NCI-H524 treated with DMSO at 0.1 percent for 48 hours (cell line): Measurements from ENCODE around the gene PDE7B.
"Not testable (repeated sequence)": the region's sequence is repeated elsewhere in the genome, so short reads cannot be mapped to it uniquely, and the experiment has no call there.

Experiments
- DNase-seq: peaks from one replicate; lab custom pipeline; 2025; lab: John Stamatoyannopoulos, UW

PDE7B gene

DNA sequence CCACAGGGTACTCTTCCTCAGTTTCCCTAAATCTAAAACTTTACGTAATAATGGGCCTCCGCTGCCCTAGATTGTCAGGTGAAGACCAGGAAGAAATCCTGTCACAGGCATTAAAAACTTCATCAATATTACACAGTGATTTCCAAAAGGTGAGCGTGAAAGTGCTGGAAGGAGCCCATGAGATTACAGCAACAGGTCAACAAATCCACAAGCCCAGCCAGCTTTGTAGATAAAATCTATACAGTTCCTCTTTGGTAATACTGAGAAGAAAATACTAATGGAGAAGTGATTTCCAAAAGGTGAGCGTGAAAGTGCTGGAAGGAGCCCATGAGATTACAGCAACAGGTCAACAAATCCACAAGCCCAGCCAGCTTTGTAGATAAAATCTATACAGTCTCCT lies 254.3 kb downstream of the PDE7B start:
- DNase-seq: not testable (repeated sequence)

GRCh38 chr6:136108361-136108945 lies 257.0 kb downstream of the PDE7B start:
- no peak for DNase-seq

- DNase-seq: no peak
These were observed 260.3 kb downstream of the PDE7B start for GRCh38 chr6:136111831-136112230.

DNA sequence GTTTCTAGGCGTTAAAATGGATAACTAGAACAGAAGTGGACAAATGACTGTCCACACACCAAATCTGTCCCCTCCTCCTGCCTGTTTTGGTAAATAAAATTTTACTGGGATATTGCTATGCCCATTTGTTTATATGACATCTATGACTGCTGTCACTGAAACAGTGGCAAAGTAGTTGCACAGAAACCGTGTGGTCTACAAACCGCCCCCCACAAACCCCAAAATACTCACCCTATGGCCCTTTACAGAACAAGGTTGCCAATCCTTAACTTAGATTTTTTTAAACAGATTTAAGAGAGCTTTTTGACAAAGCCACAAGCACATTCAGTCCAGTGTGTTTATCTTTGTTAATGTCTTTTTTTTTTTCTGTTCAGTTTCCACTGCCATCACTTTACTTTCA lies 260.8 kb downstream of the PDE7B start:
- no peak for DNase-seq

GRCh38 chr6:136113736-136114173 lies 262.3 kb downstream of the PDE7B start:
- peak; percentile 4 for DNase-seq

DNA sequence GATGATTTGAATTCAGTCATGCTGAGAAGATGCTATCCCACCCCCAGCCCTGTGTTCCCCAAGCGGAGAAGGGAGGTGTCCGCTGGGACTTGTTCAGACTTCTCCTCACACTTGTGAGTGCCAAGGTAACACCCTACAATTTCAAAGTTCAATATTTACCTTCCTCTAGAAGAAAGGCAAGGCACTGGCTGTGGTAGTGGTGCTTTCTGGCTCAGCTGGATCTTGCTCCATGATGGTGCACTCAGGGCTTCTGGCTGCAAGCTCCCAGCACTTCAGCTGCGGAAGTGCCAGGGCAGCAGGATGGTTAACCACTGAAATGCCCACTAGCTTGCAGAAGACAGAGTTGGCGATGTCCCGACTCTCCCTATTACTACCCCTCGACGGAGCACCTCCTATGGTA lies 263.2 kb downstream of the PDE7B start:
- DNase-seq: no peak

DNA sequence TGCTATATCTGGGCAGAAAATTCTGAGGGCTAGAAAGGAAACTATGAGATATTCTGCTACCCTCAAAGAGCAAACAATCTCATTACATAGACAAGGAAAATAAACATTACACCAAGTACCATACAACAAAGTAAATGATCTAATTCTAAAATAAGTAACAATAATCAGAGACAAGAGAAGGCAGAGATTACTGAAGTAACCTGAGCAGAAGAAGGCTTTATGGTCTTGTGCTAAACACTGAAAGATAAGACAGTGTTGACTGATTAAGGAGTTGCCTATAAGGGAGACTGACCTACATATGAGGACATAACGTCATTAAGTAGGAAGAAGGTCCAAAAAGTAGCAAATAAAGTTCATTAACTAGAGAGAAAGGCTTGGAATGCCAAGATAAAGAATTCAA lies 264.4 kb downstream of the PDE7B start:
- DNase-seq: no peak

DNA sequence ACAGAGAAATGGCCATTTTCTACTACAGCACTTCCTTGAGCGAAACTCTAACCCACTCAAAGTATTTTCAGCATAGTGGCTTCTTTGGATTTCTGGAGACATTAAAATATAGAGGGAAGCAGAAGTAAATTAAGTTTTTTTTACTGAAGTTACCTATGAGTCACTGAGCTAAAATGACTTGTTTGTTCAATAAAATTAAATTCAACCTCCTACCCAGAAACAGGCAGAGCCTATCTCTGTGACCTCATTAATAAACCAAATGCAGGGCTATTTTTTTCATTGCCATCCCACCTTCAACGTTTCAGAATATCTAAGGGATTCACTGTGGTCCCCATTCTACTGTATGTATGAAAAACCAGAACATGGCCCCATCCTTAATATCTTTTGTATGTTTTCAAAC lies 265.6 kb downstream of the PDE7B start:
- DNase-seq: no peak

GRCh38 chr6:136118787-136119186 lies 267.3 kb downstream of the PDE7B start:
- no peak for DNase-seq

GRCh38 chr6:136123468-136123867 lies 272.0 kb downstream of the PDE7B start:
- no peak for DNase-seq

DNA sequence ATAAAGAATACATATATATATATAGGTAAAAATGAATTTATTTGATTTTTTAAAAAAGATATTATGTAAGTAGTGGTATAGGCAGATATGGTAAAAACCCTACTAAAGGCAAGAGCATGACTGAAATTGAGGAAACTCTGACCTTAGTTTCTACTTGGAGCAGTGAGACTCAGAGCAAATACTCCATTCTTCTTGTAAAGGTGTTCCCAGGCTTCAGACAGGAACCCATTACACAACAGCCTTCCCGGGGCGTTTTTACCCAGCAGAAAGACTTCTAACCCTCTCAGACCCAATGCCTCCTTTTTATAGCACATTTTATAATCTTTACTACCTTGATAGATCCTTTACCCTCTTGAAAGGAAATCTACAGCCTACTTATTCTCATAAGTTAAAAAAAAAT lies 274.1 kb downstream of the PDE7B start:
- DNase-seq: no peak

DNA sequence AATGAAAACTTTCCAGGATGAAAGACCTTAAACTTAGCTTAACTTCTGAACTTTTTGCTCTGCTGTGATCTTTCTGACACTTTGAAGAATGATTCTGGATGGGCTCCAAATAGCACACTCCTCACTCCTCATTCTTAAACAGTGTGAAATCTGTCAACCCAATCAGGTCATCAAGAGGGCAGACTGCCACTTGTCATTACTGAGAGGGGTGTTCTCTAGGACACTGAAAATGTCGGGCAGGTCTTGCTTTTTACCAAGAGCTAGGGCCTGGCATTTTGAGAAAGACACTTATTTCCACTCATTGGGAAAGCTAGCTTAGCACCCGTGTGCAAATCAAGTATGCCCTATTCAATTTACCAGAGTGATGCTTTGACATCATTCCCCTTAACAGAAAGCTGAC lies 276.4 kb downstream of the PDE7B start:
- DNase-seq: no peak

DNA sequence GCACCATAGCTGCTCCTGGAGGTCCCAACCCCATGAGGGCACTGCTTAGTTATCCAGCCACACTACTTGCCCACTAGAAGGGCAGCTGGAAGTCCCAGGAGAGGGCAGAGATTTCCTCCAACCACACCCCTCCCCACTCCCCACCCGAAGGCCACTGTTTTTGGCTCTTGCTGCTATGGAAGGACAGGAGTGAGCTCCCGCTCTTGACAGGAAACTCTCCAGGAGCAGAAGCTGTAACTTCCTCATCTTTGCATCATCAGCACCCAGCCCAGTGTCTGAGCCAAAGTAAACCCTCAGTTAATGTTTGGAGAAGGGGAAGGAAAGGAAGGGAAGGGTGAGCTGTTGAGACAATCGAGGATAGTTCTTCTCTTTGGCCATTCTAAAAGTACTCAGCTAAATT lies 277.9 kb downstream of the PDE7B start:
- no peak for DNase-seq

- DNase-seq: no peak
These were observed 282.8 kb downstream of the PDE7B start for GRCh38 chr6:136134268-136134667.

- no peak for DNase-seq
These were observed 283.2 kb downstream of the PDE7B start for GRCh38 chr6:136134751-136135150.

- no peak for DNase-seq
These were observed 284.8 kb downstream of the PDE7B start for GRCh38 chr6:136136274-136136673.

GRCh38 chr6:136137008-136137692 lies 285.6 kb downstream of the PDE7B start:
- DNase-seq: no peak

DNA sequence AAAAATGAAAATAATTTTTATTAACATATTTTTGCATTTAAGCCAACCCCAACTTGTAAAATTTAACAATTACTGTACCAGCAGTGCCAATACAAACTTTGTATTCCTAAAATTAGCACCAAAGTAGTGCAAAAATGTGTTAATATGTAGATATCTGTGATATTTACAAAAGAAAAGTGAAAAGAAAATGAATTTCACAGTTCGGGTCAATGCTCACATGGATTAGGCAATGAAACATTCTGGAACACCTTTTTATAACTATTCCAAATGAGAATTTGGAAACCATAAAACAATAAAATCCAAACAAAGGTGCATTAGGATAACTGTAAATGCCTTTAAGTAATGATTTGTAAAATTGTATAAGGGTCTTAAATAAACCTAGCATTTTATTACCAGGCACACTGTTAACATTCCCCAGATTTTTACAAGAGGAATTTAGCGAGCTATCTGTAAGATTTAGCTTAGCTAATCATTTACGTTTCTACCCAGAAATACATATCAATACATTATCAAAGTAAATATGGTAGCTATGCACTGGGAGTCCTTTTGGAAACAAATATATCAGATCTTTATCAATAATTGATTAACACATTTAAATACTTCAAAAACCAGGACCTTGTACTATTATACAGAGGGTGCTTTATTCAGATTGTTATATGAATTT lies 286.4 kb downstream of the PDE7B start:
- DNase-seq: no peak

- not testable (repeated sequence) for DNase-seq
These were observed 287.6 kb downstream of the PDE7B start for GRCh38 chr6:136139111-136139510.

GRCh38 chr6:136144251-136145023 lies 292.9 kb downstream of the PDE7B start:
- no peak for DNase-seq

DNA sequence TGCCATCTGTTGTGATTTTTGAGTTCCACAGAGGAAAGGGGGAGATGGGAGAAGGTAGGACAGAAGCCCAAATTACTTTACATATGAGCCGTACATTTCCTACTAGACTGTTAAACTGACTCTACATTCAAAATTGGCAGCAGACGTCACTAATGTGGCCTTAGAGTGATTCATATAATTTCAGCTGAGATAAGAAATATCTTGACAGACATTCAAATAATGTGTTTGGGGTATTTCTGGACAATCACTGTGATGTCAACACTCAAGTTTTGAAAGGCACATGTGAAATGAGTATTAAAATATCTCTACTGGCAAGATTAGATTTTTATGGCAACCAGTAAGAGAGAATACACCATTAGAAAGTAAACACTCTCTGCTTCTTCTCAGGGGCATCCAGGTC lies 294.6 kb downstream of the PDE7B start:
- DNase-seq: no peak

GRCh38 chr6:136147342-136147741 lies 295.8 kb downstream of the PDE7B start:
- no peak for DNase-seq

DNA sequence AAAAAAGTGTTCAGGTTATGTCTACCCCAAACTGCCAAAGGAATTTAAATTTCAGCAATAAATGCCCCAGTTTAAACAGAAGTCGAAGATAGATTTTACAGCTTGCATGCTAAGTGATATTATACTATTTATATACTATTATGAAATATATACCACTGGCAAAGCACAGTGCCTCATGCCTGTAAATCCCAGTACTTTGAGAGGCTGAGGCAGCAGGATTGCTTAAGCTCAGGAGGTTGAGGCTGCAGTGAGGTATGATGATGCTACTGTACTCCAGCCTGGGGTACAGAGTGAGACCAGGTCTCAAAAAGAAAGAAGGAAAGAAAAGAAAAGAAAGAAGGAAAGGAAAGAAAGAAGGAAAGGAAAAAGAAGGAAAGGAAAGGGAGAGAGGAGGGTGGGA lies 296.6 kb downstream of the PDE7B start:
- DNase-seq: no peak
